CD4-positive, alpha-beta T cell treated with Interleukin-6 for 4 hours (primary cell): ENCODE measurements around the gene TENT5C.

ENCODE experiments used
- DNase-seq: peaks from one replicate; pipeline ENCODE4 v3.0.0-alpha.2; 2020; ENCODE audit warnings: mixed read lengths

The TENT5C gene

GRCh38 chr1:117638759-117639158, 32.9 kb downstream of the TENT5C start:
- DNase-seq: no peak

DNA sequence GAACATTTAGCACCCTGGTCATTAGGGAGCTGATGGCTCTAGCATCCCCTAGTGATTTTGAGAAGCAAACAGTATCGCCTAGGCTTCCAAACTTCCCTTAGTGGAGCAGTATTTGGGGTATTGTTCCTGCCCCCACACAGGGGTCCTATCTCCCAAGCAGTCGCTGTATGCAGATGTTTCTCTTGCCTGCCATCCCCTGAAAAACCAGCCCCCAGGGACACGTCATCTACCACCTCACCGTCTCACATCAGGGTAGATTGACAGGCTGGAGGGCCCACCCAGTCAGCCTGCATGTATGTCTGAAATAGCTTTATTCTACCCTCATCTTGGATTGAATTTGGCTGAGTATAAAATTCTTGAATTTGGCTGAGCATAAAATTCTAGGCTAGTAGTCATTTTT, 33.9 kb downstream of the TENT5C start:
- DNase-seq: no peak

- no peak for DNase-seq
These were observed 35.7 kb downstream of the TENT5C start for GRCh38 chr1:117641536-117641935.

- no peak for DNase-seq
These were observed 37.1 kb downstream of the TENT5C start for GRCh38 chr1:117642963-117643362.

DNA sequence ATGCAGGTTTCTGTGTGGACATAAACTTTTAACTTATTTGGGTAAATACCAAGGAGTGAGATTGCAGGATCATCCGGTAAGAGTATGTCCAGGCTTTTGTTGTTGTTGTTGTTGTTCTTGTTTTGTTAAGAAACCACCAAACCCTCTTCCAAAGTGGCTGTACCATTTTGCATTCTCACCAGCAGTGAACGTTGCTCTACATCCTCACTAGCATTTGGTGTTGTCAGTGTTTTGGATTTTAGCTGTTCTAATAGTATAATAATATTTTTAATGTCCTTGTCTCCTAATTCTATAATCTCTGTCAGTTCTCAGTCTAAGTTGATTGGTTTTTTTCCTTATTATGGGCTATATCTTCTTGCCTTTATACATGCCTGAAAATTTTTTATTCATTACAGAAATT, 37.8 kb downstream of the TENT5C start:
- no peak for DNase-seq

DNA sequence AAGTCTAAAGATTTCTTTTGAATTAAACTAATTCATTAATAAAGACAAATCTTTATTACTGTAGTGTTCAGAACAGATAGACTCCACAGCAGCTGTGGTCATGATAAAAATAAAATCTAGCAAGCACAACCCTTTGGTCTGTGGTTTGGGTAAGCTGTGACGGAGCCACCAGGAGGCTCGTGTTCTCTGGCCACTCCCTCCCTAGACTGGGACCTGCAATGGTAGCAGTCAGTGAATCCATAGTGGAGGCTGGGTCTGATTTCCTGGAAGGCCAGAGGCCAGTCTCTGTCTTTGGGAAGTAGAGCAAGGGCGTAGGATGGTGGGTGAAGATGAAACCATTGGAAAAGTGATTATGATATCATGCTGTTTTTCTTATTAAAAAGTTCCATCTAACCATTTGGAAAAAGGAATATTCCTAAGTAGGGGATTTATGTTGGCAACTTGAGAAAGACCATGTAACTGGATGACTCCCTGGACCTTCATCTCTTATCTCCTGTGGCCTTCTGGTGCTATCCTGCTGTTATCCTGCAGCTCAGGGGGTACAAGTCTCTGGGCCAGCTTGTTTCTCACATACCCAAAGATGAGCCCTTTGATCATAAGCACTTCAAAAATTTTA, 39.0 kb downstream of the TENT5C start:
- no peak for DNase-seq

DNA sequence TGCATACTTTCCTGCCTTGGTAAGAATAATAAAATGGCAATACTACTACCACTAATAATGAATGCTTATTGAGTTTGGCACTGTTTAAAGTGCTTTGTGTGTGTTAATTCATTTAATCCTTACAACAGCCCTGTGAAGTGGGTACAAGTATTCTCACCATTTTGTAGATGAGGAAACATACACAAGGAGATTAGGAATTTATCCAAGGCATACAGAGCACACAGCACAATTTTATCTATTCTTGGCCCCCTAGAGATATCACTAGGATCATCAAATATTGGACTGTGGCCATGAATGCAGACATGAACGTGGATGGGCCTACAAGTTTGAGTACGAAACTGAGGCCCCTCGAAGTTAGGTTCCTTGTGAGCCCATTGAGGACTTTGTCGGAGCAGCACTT, 39.5 kb downstream of the TENT5C start:
- no peak for DNase-seq

DNA sequence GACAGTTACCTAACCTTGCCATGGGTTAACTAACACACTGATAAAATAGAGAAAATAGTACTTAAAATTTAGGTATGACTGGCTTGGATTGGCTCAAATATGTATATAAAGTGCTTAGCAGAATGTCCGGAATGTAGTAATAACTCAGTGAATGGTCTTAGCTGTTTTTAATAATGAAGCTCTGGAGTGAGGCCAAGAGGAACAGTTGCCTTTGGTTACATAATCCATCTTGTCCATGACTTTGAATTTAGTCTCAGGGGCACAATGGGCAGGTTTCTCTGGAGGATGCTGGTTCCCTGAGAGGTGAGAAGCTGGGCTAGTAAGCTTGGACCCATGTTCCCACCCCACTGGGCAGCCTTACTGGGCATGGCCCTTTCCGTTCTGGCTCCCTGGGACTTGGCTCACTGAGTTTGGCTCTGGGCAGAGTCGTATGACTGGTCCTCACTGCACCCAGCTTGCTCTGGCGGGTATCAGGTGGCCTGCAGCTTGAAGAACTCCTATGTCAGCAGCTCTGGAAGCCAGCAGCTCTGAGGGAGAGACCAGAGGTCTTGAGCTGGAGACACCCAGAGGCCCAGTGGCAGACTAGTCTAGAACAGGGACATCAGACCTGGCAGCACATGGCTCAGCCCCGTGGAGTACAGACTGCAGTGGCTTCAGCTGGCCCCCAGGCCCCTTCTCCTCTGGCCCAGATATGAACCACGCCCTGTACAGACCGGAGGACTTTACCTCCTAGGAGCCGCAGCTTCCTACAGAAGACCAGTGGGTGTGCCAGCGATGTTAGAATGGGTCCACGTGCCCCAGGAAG, 40.4 kb downstream of the TENT5C start:
- no peak for DNase-seq

DNA sequence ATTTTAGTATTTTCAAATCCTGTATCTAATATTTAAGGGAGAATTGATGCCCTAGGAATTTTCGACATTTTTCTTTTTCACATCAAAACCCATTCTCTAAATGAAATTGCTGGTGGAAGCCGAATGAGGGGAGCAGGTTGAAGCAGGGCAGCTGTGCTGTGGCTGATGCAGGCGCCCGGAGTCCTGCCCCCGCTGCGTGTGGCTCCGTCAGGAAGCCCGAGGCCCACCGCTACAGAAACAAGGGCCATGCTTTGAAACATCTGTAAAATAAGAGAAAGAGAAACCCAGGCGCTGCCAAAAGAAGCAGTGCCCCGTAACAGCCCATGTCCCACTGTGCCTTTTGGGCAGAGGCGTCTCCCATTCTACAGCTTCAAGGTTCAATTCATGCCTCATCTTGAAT, 41.1 kb downstream of the TENT5C start:
- DNase-seq: no peak

- DNase-seq: no peak
These were observed 42.2 kb downstream of the TENT5C start for GRCh38 chr1:117648015-117648414.

- no peak for DNase-seq
These were observed 45.2 kb downstream of the TENT5C start for GRCh38 chr1:117650840-117651568.

- no peak for DNase-seq
These were observed 45.8 kb downstream of the TENT5C start for GRCh38 chr1:117651616-117652015.

DNA sequence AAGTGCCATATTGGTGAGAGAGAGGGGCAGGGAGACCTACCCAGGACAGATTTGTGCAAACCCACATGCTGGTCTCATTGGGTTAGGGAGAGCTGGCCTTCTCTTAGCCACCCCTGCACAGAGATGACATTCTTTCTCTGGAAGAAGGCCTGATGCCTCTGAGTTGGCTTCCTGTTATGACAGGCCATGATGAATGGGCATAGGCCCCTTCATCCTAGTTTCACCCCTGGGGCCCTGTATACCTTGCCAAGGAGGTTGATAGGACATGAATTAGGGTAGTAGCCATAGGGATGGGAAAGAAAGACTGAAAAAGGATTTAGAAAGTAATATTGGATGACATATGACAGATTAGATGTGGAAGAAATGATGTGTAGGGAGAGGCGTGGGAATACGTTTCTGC, 46.6 kb downstream of the TENT5C start:
- no peak for DNase-seq

- DNase-seq: no peak
These were observed 47.3 kb downstream of the TENT5C start for GRCh38 chr1:117653195-117653594.

GRCh38 chr1:117653732-117654492, 48.1 kb downstream of the TENT5C start:
- no peak for DNase-seq

- DNase-seq: no peak
These were observed 48.8 kb downstream of the TENT5C start for GRCh38 chr1:117654493-117655219.

DNA sequence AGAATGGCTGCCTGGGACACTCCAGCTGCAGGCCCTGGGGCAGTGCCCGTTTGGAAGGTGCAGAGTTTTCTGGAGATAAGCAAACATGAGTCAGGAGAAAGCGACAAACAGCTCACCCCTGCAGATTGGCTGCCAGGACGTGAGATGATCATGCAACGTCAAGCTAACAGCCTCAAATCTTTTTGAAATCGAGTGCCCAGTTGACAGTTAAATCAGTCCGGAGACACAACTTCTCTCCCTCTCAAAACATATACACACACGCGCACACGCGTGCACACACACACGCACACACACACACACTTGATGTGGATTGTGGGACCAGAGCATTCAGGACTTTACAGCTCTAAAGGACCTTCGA, 49.4 kb downstream of the TENT5C start:
- DNase-seq: no peak

GRCh38 chr1:117656202-117656641, 50.4 kb downstream of the TENT5C start:
- DNase-seq: peak; percentile 78

DNA sequence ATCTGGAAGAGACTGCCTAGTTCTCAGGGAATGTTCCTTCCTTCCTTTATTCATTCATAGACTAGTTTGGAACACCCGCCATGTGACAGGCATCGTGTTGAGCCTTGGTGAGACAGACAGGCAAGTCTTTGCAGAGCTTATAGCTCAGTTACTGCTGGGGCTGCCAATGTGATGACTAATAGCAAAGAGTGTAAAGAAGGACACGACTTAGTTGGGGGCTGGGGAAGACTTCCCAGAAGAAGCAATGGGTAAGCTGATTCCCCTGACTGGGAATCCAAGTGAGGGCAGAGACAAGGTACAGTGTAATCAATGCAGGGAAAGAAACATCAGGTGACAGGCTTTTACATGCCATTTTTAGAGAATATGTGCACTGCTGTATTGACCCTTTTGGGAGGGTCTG, 51.2 kb downstream of the TENT5C start:
- peak; percentile 49 for DNase-seq

- DNase-seq: no peak
These were observed 52.3 kb downstream of the TENT5C start for GRCh38 chr1:117657949-117658660.

- DNase-seq: peak; percentile 75
These were observed 52.8 kb downstream of the TENT5C start for GRCh38 chr1:117658676-117659075.
